ENCODE results near the gene SLC39A11. TPM values are rescaled to one million over a fixed set of nuclear protein-coding genes. Genes with fewer than 3 reads are reported as not detected.

SLC39A11 gene
- total and polyA plus RNA-seq, 5 donors from 2014 or later: 9.3 to 32.2 (median 11.9) TPM

- Mint-ChIP-seq H3K4me3 (no peak overlapping the region), H3K27ac (no peak overlapping the region), H3K36me3 (peaks cover 33% of the 10 kb centered on the region), H3K27me3 (no peaks in the 10 kb centered on the region), H3K9me3 (no peaks in the 10 kb centered on the region), H3K4me1 (peaks cover 6 to 16% (median 8%) of the 10 kb centered on the region in 4 donors)
- Histone ChIP-seq H3K9me3 (ENCODE audit: control insufficient read depth in 2 of 2, low read length in 2 of 2) (no peaks in the 10 kb centered on the region), H3K4me1 (ENCODE audit: control insufficient read depth, insufficient read depth, low read length, poor library complexity, severe bottlenecking) (no peaks in the 10 kb centered on the region), H3K36me3 (ENCODE audit: control insufficient read depth, insufficient read depth, low read length) (peaks cover 3% of the 10 kb centered on the region), H3K4me3 (ENCODE audit: low read depth, low read length) (no peak overlapping the region), H3K27ac (ENCODE audit: insufficient read depth, low read length, poor library complexity, severe bottlenecking) (no peak overlapping the region), H3K27me3 (ENCODE audit: control insufficient read depth, insufficient read depth, low read length) (no peaks in the 10 kb centered on the region)
- DNase-seq (no peak), ATAC-seq (ENCODE audit: low read depth in 2 of 2) (no peak)
Measured at GRCh38 chr17:73048170-73048569, 44.3 kb downstream of the SLC39A11 start.

- H3K4me3 Mint-ChIP-seq: no peak overlapping the region
- H3K36me3 Mint-ChIP-seq: peaks cover 43% of the 10 kb centered on the region
- H3K9me3 ChIP-seq (ENCODE audit: control insufficient read depth in 2 of 2, low read length in 2 of 2): no peaks in the 10 kb centered on the region
- H3K4me3 ChIP-seq (ENCODE audit: low read depth, low read length): no peak overlapping the region
- no peak for DNase-seq
- H3K27me3 ChIP-seq (ENCODE audit: control insufficient read depth, insufficient read depth, low read length): no peaks in the 10 kb centered on the region
- H3K27ac Mint-ChIP-seq: peak overlapping the region in 1 of 3 donors; percentile 53
- peaks cover 0 to 12% (median 5%) of the 10 kb centered on the region in 4 donors for H3K4me1 Mint-ChIP-seq
- H3K27ac ChIP-seq (ENCODE audit: insufficient read depth, low read length, poor library complexity, severe bottlenecking): no peak overlapping the region
- peaks cover 0 to 7% (median 2%) of the 10 kb centered on the region in 7 donors for H3K9me3 Mint-ChIP-seq
- H3K4me1 ChIP-seq (ENCODE audit: control insufficient read depth, insufficient read depth, low read length, poor library complexity, severe bottlenecking): no peaks in the 10 kb centered on the region
- no peaks in the 10 kb centered on the region for H3K27me3 Mint-ChIP-seq
- peaks cover 3% of the 10 kb centered on the region for H3K36me3 ChIP-seq (ENCODE audit: control insufficient read depth, insufficient read depth, low read length)
- no peak for ATAC-seq (ENCODE audit: low read depth in 2 of 2)
Measured at GRCh38 chr17:73045724-73046123, 46.8 kb downstream of the SLC39A11 start.

- no peak overlapping the region for H3K4me3 Mint-ChIP-seq
- no peak for ATAC-seq (ENCODE audit: low read depth in 2 of 2)
- peaks cover 33% of the 10 kb centered on the region for H3K36me3 Mint-ChIP-seq
Measured at GRCh38 chr17:73043686-73044581, 48.6 kb downstream of the SLC39A11 start.

GRCh38 chr17:73042809-73043685 is 49.4 kb downstream of the SLC39A11 start:
- no peak overlapping the region for H3K27ac ChIP-seq (ENCODE audit: insufficient read depth, low read length, poor library complexity, severe bottlenecking)
- peak overlapping the region in 1 of 3 donors; percentile 33 for H3K27ac Mint-ChIP-seq
- peaks cover 27% of the 10 kb centered on the region for H3K36me3 Mint-ChIP-seq
- peaks cover 2% of the 10 kb centered on the region for H3K36me3 ChIP-seq (ENCODE audit: control insufficient read depth, insufficient read depth, low read length)
- H3K27me3 Mint-ChIP-seq: no peaks in the 10 kb centered on the region
- no peaks in the 10 kb centered on the region for H3K27me3 ChIP-seq (ENCODE audit: control insufficient read depth, insufficient read depth, low read length)
- H3K9me3 ChIP-seq (ENCODE audit: control insufficient read depth in 2 of 2, low read length in 2 of 2): no peaks in the 10 kb centered on the region
- H3K4me1 Mint-ChIP-seq: peaks cover 0 to 10% (median 5%) of the 10 kb centered on the region in 4 donors
- no peaks in the 10 kb centered on the region for H3K4me1 ChIP-seq (ENCODE audit: control insufficient read depth, insufficient read depth, low read length, poor library complexity, severe bottlenecking)
- peaks cover 0 to 7% (median 4%) of the 10 kb centered on the region in 7 donors for H3K9me3 Mint-ChIP-seq
- DNase-seq (no peak), ATAC-seq (ENCODE audit: low read depth in 2 of 2) (no peak)
- H3K4me3 Mint-ChIP-seq: no peak overlapping the region
- no peak overlapping the region for H3K4me3 ChIP-seq (ENCODE audit: low read depth, low read length)

More at GRCh38 chr17:73043686-73044581, 48.6 kb downstream of the SLC39A11 start:
- Histone ChIP-seq H3K4me3 (ENCODE audit: low read depth, low read length) (no peak overlapping the region), H3K36me3 (ENCODE audit: control insufficient read depth, insufficient read depth, low read length) (peaks cover 2% of the 10 kb centered on the region), H3K4me1 (ENCODE audit: control insufficient read depth, insufficient read depth, low read length, poor library complexity, severe bottlenecking) (no peaks in the 10 kb centered on the region), H3K27ac (ENCODE audit: insufficient read depth, low read length, poor library complexity, severe bottlenecking) (no peak overlapping the region), H3K9me3 (ENCODE audit: control insufficient read depth in 2 of 2, low read length in 2 of 2) (no peaks in the 10 kb centered on the region), H3K27me3 (ENCODE audit: control insufficient read depth, insufficient read depth, low read length) (no peaks in the 10 kb centered on the region)
- Mint-ChIP-seq H3K9me3 (peaks cover 0 to 7% (median 4%) of the 10 kb centered on the region in 7 donors), H3K27ac (no peak overlapping the region), H3K4me1 (peaks cover 0 to 10% (median 5%) of the 10 kb centered on the region in 4 donors), H3K27me3 (no peaks in the 10 kb centered on the region)
- DNase-seq: no peak

GRCh38 chr17:73042225-73042624 is 50.3 kb downstream of the SLC39A11 start:
- peaks cover 27% of the 10 kb centered on the region for H3K36me3 Mint-ChIP-seq
- no peak for ATAC-seq (ENCODE audit: low read depth in 2 of 2)
- H3K4me3 ChIP-seq (ENCODE audit: low read depth, low read length): no peak overlapping the region
- no peak overlapping the region for H3K4me3 Mint-ChIP-seq
- no peaks in the 10 kb centered on the region for H3K4me1 ChIP-seq (ENCODE audit: control insufficient read depth, insufficient read depth, low read length, poor library complexity, severe bottlenecking)
- no peaks in the 10 kb centered on the region for H3K27me3 ChIP-seq (ENCODE audit: control insufficient read depth, insufficient read depth, low read length)
- H3K27ac Mint-ChIP-seq: no peak overlapping the region
- peaks cover 0 to 10% (median 5%) of the 10 kb centered on the region in 4 donors for H3K4me1 Mint-ChIP-seq
- peaks cover 2% of the 10 kb centered on the region for H3K36me3 ChIP-seq (ENCODE audit: control insufficient read depth, insufficient read depth, low read length)
- no peaks in the 10 kb centered on the region for H3K9me3 ChIP-seq (ENCODE audit: control insufficient read depth in 2 of 2, low read length in 2 of 2)
- peaks cover 0 to 7% (median 5%) of the 10 kb centered on the region in 7 donors for H3K9me3 Mint-ChIP-seq
- no peaks in the 10 kb centered on the region for H3K27me3 Mint-ChIP-seq
- no peak overlapping the region for H3K27ac ChIP-seq (ENCODE audit: insufficient read depth, low read length, poor library complexity, severe bottlenecking)
- no peak for DNase-seq

- Mint-ChIP-seq H3K4me3 (peak overlapping the region in 1 of 4 donors; percentile 76), H3K36me3 (peaks cover 20% of the 10 kb centered on the region), H3K4me1 (peaks cover 0 to 3% (median 2%) of the 10 kb centered on the region in 4 donors), H3K27ac (no peak overlapping the region), H3K9me3 (peaks cover 0 to 7% (median 5%) of the 10 kb centered on the region in 7 donors), H3K27me3 (no peaks in the 10 kb centered on the region)
- no peak for ATAC-seq (ENCODE audit: low read depth in 2 of 2)
- no peak overlapping the region for H3K4me3 ChIP-seq (ENCODE audit: low read depth, low read length)
- peaks cover 2% of the 10 kb centered on the region for H3K36me3 ChIP-seq (ENCODE audit: control insufficient read depth, insufficient read depth, low read length)
- no peak overlapping the region for H3K27ac ChIP-seq (ENCODE audit: insufficient read depth, low read length, poor library complexity, severe bottlenecking)
- no peaks in the 10 kb centered on the region for H3K9me3 ChIP-seq (ENCODE audit: control insufficient read depth in 2 of 2, low read length in 2 of 2)
- DNase-seq: no peak
- H3K27me3 ChIP-seq (ENCODE audit: control insufficient read depth, insufficient read depth, low read length): no peaks in the 10 kb centered on the region
- no peaks in the 10 kb centered on the region for H3K4me1 ChIP-seq (ENCODE audit: control insufficient read depth, insufficient read depth, low read length, poor library complexity, severe bottlenecking)
Measured at GRCh38 chr17:73039282-73039681, 53.2 kb downstream of the SLC39A11 start.

GRCh38 chr17:73031472-73031871 is 61.0 kb downstream of the SLC39A11 start:
- Mint-ChIP-seq H3K9me3 (no peaks in the 10 kb centered on the region), H3K27ac (peak overlapping the region in 1 of 3 donors; percentile 18), H3K4me3 (no peak overlapping the region), H3K4me1 (peaks cover 0 to 12% (median 8%) of the 10 kb centered on the region in 4 donors), H3K27me3 (no peaks in the 10 kb centered on the region), H3K36me3 (peaks cover 41% of the 10 kb centered on the region)
- Histone ChIP-seq H3K27me3 (ENCODE audit: control insufficient read depth, insufficient read depth, low read length) (no peaks in the 10 kb centered on the region), H3K36me3 (ENCODE audit: control insufficient read depth, insufficient read depth, low read length) (peaks cover 12% of the 10 kb centered on the region), H3K4me1 (ENCODE audit: control insufficient read depth, insufficient read depth, low read length, poor library complexity, severe bottlenecking) (no peaks in the 10 kb centered on the region), H3K27ac (ENCODE audit: insufficient read depth, low read length, poor library complexity, severe bottlenecking) (no peak overlapping the region), H3K4me3 (ENCODE audit: low read depth, low read length) (no peak overlapping the region), H3K9me3 (ENCODE audit: control insufficient read depth in 2 of 2, low read length in 2 of 2) (no peaks in the 10 kb centered on the region)
- DNase-seq (no peak), ATAC-seq (ENCODE audit: low read depth in 2 of 2) (no peak)

Data from CD4-positive, CD25-positive, alpha-beta regulatory T cell (primary cell).